GM21737 (cell line): Measurements from ENCODE around the gene KCNMB3.

Experiments
- ATAC-seq: cut with Tn5 transposase; IDR thresholded peaks from one replicate; pipeline ENCODE4 v1.9.1; 2021; ENCODE audit warnings: mild to moderate bottlenecking, moderate library complexity; ENCODE audit not compliant: unreplicated experiment

KCNMB3 gene

DNA sequence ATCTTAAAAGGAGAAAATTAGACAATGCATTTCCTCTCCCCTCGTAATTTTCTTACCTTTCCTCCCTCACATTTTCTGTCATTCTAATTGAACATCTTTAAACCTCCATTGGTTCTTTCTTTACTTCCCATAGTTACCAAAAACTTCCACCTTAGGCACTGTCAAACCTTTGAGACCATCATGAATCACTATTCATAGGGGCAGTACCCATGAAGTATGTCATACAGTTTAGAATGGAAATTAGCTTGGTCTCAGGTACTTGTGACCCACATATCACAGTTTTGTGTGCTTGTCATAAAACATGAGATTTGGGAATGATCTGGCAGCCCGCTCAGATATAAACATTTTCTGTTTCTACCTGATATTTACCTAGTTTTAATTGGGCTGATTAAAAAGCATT lies 50.1 kb downstream of the KCNMB3 start:
- ATAC-seq = no peak

DNA sequence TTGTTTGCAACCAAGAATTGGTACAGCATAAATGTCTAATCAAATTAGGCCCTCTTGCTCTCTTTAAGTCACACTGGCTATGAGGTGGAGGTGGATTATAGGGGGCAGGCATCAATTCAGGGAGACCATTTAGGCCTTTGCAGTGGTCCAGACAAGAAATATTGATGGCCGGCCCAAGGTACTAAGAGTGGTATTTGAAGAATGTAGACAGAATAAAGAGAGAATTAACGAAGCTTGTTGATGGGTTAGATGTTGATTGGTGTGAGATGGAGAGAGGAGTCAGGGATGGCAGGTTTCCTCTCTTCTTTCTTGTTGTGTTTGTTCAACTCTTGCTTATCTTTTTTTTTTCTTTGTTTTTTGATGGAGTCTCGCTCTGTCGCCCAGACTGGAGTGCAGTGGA lies 54.2 kb downstream of the KCNMB3 start:
- ATAC-seq = no peak

GRCh38 chr3:179196098-179196497 lies 54.8 kb downstream of the KCNMB3 start:
- peak; percentile 88 for ATAC-seq

GRCh38 chr3:179194931-179195330 lies 56.0 kb downstream of the KCNMB3 start:
- ATAC-seq = no peak
